ENCODE measurements around the gene TCN1. TPM values are rescaled to one million over a fixed set of nuclear protein-coding genes. Genes with fewer than 3 reads are reported as not detected.

The TCN1 gene
- total and polyA plus RNA-seq, 2 of the 8 experiments (the other 6 are each of a cell fraction or from before 2014, with no cell fraction given) = not detected

DNA sequence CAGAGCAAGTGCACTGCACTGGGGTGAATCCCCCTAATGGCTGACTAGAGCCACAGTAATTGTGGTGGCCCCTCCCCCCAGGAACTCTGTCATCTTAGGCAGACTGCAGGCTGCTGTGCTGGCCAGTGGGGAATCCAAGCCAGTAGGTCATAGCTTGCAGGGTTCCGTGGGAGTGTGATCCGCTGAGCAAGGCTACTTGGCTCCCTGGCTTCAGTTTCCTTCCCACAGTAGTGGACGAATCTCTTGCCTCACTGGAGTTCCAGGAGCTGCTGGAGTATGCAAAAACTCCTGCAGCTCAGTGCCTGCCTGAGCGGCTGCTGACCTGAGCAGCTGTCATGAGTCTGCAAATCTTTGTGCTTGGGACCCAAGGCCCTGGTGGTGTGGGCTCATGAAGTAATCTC is 25.5 kb upstream of the TCN1 start (continued):
- TF ChIP-seq POLR2AphosphoS5 (IDR thresholded peaks at IDR 0.05; ENCODE audit: low read depth, low read length) (no peak; the same call in 1 of the 2 replicates), SAP30 (IDR thresholded peaks at IDR 0.05; ENCODE audit: insufficient read depth, insufficient replicate concordance, low read length) (no peak), BCL11A (IDR thresholded peaks at IDR 0.05; ENCODE audit: low read depth in 2 of 2, low read length in 2 of 2) (no peak), CBX8 (IDR thresholded peaks at IDR 0.05; ENCODE audit: borderline replicate concordance, low read depth, low read length) (no peak), MAX (IDR thresholded peaks at IDR 0.05) (no peak), TAF1 (IDR thresholded peaks at IDR 0.05; ENCODE audit: low read depth, low read length) (peak; percentile 56; the same call in 1 of the 2 replicates), HDAC6 (IDR thresholded peaks at IDR 0.05; ENCODE audit: low read depth, low read length) (no peak)
- TF ChIP-seq, protein P1, sequence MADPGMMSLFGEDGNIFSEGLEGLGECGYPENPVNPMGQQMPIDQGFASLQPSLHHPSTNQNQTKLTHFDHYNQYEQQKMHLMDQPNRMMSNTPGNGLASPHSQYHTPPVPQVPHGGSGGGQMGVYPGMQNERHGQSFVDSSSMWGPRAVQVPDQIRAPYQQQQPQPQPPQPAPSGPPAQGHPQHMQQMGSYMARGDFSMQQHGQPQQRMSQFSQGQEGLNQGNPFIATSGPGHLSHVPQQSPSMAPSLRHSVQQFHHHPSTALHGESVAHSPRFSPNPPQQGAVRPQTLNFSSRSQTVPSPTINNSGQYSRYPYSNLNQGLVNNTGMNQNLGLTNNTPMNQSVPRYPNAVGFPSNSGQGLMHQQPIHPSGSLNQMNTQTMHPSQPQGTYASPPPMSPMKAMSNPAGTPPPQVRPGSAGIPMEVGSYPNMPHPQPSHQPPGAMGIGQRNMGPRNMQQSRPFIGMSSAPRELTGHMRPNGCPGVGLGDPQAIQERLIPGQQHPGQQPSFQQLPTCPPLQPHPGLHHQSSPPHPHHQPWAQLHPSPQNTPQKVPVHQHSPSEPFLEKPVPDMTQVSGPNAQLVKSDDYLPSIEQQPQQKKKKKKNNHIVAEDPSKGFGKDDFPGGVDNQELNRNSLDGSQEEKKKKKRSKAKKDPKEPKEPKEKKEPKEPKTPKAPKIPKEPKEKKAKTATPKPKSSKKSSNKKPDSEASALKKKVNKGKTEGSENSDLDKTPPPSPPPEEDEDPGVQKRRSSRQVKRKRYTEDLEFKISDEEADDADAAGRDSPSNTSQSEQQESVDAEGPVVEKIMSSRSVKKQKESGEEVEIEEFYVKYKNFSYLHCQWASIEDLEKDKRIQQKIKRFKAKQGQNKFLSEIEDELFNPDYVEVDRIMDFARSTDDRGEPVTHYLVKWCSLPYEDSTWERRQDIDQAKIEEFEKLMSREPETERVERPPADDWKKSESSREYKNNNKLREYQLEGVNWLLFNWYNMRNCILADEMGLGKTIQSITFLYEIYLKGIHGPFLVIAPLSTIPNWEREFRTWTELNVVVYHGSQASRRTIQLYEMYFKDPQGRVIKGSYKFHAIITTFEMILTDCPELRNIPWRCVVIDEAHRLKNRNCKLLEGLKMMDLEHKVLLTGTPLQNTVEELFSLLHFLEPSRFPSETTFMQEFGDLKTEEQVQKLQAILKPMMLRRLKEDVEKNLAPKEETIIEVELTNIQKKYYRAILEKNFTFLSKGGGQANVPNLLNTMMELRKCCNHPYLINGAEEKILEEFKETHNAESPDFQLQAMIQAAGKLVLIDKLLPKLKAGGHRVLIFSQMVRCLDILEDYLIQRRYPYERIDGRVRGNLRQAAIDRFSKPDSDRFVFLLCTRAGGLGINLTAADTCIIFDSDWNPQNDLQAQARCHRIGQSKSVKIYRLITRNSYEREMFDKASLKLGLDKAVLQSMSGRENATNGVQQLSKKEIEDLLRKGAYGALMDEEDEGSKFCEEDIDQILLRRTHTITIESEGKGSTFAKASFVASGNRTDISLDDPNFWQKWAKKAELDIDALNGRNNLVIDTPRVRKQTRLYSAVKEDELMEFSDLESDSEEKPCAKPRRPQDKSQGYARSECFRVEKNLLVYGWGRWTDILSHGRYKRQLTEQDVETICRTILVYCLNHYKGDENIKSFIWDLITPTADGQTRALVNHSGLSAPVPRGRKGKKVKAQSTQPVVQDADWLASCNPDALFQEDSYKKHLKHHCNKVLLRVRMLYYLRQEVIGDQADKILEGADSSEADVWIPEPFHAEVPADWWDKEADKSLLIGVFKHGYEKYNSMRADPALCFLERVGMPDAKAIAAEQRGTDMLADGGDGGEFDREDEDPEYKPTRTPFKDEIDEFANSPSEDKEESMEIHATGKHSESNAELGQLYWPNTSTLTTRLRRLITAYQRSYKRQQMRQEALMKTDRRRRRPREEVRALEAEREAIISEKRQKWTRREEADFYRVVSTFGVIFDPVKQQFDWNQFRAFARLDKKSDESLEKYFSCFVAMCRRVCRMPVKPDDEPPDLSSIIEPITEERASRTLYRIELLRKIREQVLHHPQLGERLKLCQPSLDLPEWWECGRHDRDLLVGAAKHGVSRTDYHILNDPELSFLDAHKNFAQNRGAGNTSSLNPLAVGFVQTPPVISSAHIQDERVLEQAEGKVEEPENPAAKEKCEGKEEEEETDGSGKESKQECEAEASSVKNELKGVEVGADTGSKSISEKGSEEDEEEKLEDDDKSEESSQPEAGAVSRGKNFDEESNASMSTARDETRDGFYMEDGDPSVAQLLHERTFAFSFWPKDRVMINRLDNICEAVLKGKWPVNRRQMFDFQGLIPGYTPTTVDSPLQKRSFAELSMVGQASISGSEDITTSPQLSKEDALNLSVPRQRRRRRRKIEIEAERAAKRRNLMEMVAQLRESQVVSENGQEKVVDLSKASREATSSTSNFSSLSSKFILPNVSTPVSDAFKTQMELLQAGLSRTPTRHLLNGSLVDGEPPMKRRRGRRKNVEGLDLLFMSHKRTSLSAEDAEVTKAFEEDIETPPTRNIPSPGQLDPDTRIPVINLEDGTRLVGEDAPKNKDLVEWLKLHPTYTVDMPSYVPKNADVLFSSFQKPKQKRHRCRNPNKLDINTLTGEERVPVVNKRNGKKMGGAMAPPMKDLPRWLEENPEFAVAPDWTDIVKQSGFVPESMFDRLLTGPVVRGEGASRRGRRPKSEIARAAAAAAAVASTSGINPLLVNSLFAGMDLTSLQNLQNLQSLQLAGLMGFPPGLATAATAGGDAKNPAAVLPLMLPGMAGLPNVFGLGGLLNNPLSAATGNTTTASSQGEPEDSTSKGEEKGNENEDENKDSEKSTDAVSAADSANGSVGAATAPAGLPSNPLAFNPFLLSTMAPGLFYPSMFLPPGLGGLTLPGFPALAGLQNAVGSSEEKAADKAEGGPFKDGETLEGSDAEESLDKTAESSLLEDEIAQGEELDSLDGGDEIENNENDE (IDR thresholded peaks at IDR 0.05; ENCODE audit: insufficient replicate concordance, low read length) = no peak

Data from H1 (cell line).